ES-I3 (cell line): Measurements from ENCODE around the gene SLC35C1.

Experiments
- H3K36me3 ChIP-seq: 2 replicates; pipeline ENCODE4 v1.6.1; 2013; ENCODE audit warnings: mild to moderate bottlenecking, low read length, control low read depth, moderate library complexity; ENCODE audit not compliant: insufficient read depth
- H3K4me1 ChIP-seq: 2 replicates; pipeline ENCODE4 v1.6.1; 2013; ENCODE audit warnings: mild to moderate bottlenecking, control low read depth, low read length; ENCODE audit not compliant: insufficient read depth
- H3K9ac ChIP-seq: 2 replicates; pipeline ENCODE4 v1.6.1; 2013; ENCODE audit warnings: low read depth, mild to moderate bottlenecking, low read length, moderate library complexity
- H3K9me3 ChIP-seq: 2 replicates; pipeline ENCODE4 v1.6.1; 2013; ENCODE audit warnings: mild to moderate bottlenecking, low read length, moderate library complexity; ENCODE audit not compliant: control insufficient read depth, insufficient read depth

Gene SLC35C1

GRCh38 chr11:45804761-45805304 lies at the start of gene SLC35C1:
Gene SLC35C1 (plus strand): TSS chr11:45805149. CDS start chr11:45805802, 653 bp downstream.
- Histone ChIP-seq H3K9ac (peak within 1 kb of the TSS; percentile 73), H3K36me3 (no peaks in the 10 kb centered on the region), H3K9me3 (no peaks in the 10 kb centered on the region), H3K4me1 (no peaks in the 10 kb centered on the region)

- Histone ChIP-seq H3K9me3 (no peaks in the 10 kb centered on the region), H3K9ac (no peak overlapping the region), H3K4me1 (peaks cover 36% of the 10 kb centered on the region), H3K36me3 (no peaks in the 10 kb centered on the region)
These were observed 49.6 kb upstream of the SLC35C1 start for GRCh38 chr11:45755281-45755859.

- Histone ChIP-seq H3K9me3 (no peaks in the 10 kb centered on the region), H3K36me3 (no peaks in the 10 kb centered on the region), H3K4me1 (peaks cover 36% of the 10 kb centered on the region), H3K9ac (no peak overlapping the region)
These were observed 48.5 kb upstream of the SLC35C1 start for GRCh38 chr11:45756384-45757010.

GRCh38 chr11:45757672-45758071 lies 47.3 kb upstream of the SLC35C1 start:
- Histone ChIP-seq H3K9me3 (no peaks in the 10 kb centered on the region), H3K4me1 (peaks cover 36% of the 10 kb centered on the region), H3K36me3 (no peaks in the 10 kb centered on the region), H3K9ac (no peak overlapping the region)

GRCh38 chr11:45761659-45762058 lies 43.3 kb upstream of the SLC35C1 start:
- Histone ChIP-seq H3K4me1 (peaks cover 9% of the 10 kb centered on the region), H3K36me3 (no peaks in the 10 kb centered on the region), H3K9me3 (no peaks in the 10 kb centered on the region), H3K9ac (no peak overlapping the region)

- H3K9ac ChIP-seq, result no peak overlapping the region
- no peaks in the 10 kb centered on the region for H3K36me3 ChIP-seq
- H3K9me3 ChIP-seq, result no peaks in the 10 kb centered on the region
- no peaks in the 10 kb centered on the region for H3K4me1 ChIP-seq
These were observed 39.8 kb upstream of the SLC35C1 start for GRCh38 chr11:45765107-45765668.

- Histone ChIP-seq H3K9me3 (no peaks in the 10 kb centered on the region), H3K4me1 (no peaks in the 10 kb centered on the region), H3K9ac (no peak overlapping the region)
These were observed 39.1 kb upstream of the SLC35C1 start for GRCh38 chr11:45765836-45766235.

GRCh38 chr11:45766469-45766868 lies 38.5 kb upstream of the SLC35C1 start:
- H3K9me3 ChIP-seq, result no peaks in the 10 kb centered on the region
- H3K4me1 ChIP-seq, result no peaks in the 10 kb centered on the region
- H3K9ac ChIP-seq, result no peak overlapping the region
- no peaks in the 10 kb centered on the region for H3K36me3 ChIP-seq

More at GRCh38 chr11:45765836-45766235, 39.1 kb upstream of the SLC35C1 start:
- no peaks in the 10 kb centered on the region for H3K36me3 ChIP-seq

GRCh38 chr11:45768486-45768885 lies 36.5 kb upstream of the SLC35C1 start:
- H3K36me3 ChIP-seq, result no peaks in the 10 kb centered on the region
- no peaks in the 10 kb centered on the region for H3K4me1 ChIP-seq
- H3K9ac ChIP-seq, result no peak overlapping the region
- H3K9me3 ChIP-seq, result no peaks in the 10 kb centered on the region

- Histone ChIP-seq H3K4me1 (no peaks in the 10 kb centered on the region), H3K9ac (no peak overlapping the region), H3K9me3 (no peaks in the 10 kb centered on the region), H3K36me3 (no peaks in the 10 kb centered on the region)
These were observed 35.0 kb upstream of the SLC35C1 start for GRCh38 chr11:45769960-45770359.

- peak overlapping the region; percentile 70; the same call in 1 of the 2 replicates for H3K9ac ChIP-seq
- H3K4me1 ChIP-seq, result no peaks in the 10 kb centered on the region
- H3K36me3 ChIP-seq, result no peaks in the 10 kb centered on the region
- no peaks in the 10 kb centered on the region for H3K9me3 ChIP-seq
These were observed 33.8 kb upstream of the SLC35C1 start for GRCh38 chr11:45771193-45771565.

GRCh38 chr11:45771566-45772448 lies 33.1 kb upstream of the SLC35C1 start:
- Histone ChIP-seq H3K9ac (peak overlapping the region; percentile 70), H3K4me1 (no peaks in the 10 kb centered on the region), H3K9me3 (no peaks in the 10 kb centered on the region)

GRCh38 chr11:45772449-45772774 lies 32.5 kb upstream of the SLC35C1 start:
- Histone ChIP-seq H3K9me3 (no peaks in the 10 kb centered on the region), H3K36me3 (no peaks in the 10 kb centered on the region), H3K9ac (no peak overlapping the region), H3K4me1 (no peaks in the 10 kb centered on the region)

More at GRCh38 chr11:45771566-45772448, 33.1 kb upstream of the SLC35C1 start:
- H3K36me3 ChIP-seq, result no peaks in the 10 kb centered on the region

GRCh38 chr11:45772986-45773785 lies 31.8 kb upstream of the SLC35C1 start:
- Histone ChIP-seq H3K4me1 (no peaks in the 10 kb centered on the region), H3K9me3 (no peaks in the 10 kb centered on the region), H3K9ac (no peak overlapping the region), H3K36me3 (no peaks in the 10 kb centered on the region)
